ENCODE data around the gene PPIL1.

DNA sequence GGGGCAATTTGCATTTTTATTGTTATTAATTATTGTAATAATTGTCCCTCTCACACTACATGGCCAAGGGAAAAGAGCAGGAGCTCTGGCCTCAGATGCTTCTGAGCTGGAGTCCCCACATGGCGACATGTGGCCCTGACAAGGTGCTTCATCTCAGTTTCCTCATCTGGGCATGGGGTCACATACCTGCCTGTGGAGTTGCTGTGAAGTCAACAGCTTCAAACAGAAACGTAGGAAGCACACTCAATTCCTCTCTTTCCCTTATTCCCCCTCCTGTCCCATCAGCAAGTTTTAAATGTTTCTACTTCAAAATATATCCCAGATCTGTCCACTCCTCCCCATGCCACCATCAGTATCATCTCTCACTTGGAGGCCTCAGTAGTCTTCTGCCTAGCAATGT is 44.0 kb downstream of the PPIL1 start:
- TF ChIP-seq, protein P1, sequence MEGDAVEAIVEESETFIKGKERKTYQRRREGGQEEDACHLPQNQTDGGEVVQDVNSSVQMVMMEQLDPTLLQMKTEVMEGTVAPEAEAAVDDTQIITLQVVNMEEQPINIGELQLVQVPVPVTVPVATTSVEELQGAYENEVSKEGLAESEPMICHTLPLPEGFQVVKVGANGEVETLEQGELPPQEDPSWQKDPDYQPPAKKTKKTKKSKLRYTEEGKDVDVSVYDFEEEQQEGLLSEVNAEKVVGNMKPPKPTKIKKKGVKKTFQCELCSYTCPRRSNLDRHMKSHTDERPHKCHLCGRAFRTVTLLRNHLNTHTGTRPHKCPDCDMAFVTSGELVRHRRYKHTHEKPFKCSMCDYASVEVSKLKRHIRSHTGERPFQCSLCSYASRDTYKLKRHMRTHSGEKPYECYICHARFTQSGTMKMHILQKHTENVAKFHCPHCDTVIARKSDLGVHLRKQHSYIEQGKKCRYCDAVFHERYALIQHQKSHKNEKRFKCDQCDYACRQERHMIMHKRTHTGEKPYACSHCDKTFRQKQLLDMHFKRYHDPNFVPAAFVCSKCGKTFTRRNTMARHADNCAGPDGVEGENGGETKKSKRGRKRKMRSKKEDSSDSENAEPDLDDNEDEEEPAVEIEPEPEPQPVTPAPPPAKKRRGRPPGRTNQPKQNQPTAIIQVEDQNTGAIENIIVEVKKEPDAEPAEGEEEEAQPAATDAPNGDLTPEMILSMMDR (conservative IDR thresholded peaks at IDR 0.05; ENCODE audit: low read depth, low read length) = no peak
- TF ChIP-seq RCOR1 (IDR thresholded peaks at IDR 0.05; ENCODE audit: insufficient replicate concordance, low read length) = no peak
- TF ChIP-seq FOS (IDR thresholded peaks at IDR 0.05; ENCODE audit: low read depth, low read length) = no peak
- TF ChIP-seq, protein P2, sequence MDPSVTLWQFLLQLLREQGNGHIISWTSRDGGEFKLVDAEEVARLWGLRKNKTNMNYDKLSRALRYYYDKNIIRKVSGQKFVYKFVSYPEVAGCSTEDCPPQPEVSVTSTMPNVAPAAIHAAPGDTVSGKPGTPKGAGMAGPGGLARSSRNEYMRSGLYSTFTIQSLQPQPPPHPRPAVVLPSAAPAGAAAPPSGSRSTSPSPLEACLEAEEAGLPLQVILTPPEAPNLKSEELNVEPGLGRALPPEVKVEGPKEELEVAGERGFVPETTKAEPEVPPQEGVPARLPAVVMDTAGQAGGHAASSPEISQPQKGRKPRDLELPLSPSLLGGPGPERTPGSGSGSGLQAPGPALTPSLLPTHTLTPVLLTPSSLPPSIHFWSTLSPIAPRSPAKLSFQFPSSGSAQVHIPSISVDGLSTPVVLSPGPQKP (IDR thresholded peaks at IDR 0.05; ENCODE audit: borderline replicate concordance, low read depth, low read length) = no peak
- TF ChIP-seq BHLHE40 (IDR thresholded peaks at IDR 0.05; ENCODE audit: low read depth, low read length) = no peak
- no peak for TF ChIP-seq POLR2A (IDR thresholded peaks at IDR 0.05; ENCODE audit: low read depth, low read length)
- no peak for TF ChIP-seq MAZ (IDR thresholded peaks at IDR 0.05; ENCODE audit: borderline replicate concordance, low read depth, low read length)
- no peak for TF ChIP-seq RAD21 (IDR thresholded peaks at IDR 0.05; ENCODE audit: low read length)
- no peak for TF ChIP-seq CHD1 (IDR thresholded peaks at IDR 0.05; ENCODE audit: low read depth, low read length)
- TF ChIP-seq RFX5 (IDR thresholded peaks at IDR 0.05; ENCODE audit: low read depth, low read length) = no peak
- TF ChIP-seq, protein P3, sequence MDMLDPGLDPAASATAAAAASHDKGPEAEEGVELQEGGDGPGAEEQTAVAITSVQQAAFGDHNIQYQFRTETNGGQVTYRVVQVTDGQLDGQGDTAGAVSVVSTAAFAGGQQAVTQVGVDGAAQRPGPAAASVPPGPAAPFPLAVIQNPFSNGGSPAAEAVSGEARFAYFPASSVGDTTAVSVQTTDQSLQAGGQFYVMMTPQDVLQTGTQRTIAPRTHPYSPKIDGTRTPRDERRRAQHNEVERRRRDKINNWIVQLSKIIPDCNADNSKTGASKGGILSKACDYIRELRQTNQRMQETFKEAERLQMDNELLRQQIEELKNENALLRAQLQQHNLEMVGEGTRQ (IDR thresholded peaks at IDR 0.05; ENCODE audit: low read depth, low read length) = no peak
- no peak for TF ChIP-seq MXI1 (IDR thresholded peaks at IDR 0.05; ENCODE audit: borderline replicate concordance, low read depth, low read length)
- no peak for TF ChIP-seq CEBPB (IDR thresholded peaks at IDR 0.05; ENCODE audit: low read depth, low read length)
- no peak for TF ChIP-seq SMC3 (IDR thresholded peaks at IDR 0.05; ENCODE audit: low read depth, low read length)

All from IMR-90 (cell line).